Measurements from ENCODE around the gene ST8SIA2.

- no peak for TF ChIP-seq EZH2 (IDR thresholded peaks at IDR 0.05; ENCODE audit: borderline replicate concordance, low read depth, low read length, poor library complexity, severe bottlenecking)
- no peak for TF ChIP-seq CTCF (conservative IDR thresholded peaks at IDR 0.05; ENCODE audit: low read depth, low read length)
Observed at GRCh38 chr15:92466834-92467233, 73.2 kb downstream of the ST8SIA2 start.

Measured in A673 (cell line).